GM12864 (cell line): Measurements from ENCODE around the gene PFDN6.
A peak's percentile ranks its signal among the peaks of the same experiment; 100 is the strongest.

Source experiments
- DNase-seq: peaks from one replicate; pipeline ENCODE4 v3.0.0-alpha.2; 2011; ENCODE audit warnings: low read depth
- H3K4me3 ChIP-seq: 2 replicates; pipeline ENCODE4 v1.5.1; 2011; ENCODE audit warnings: mild to moderate bottlenecking, low read depth, low read length, control low read depth
- TF ChIP-seq, protein P1 (sequence below): IDR thresholded peaks from 2 replicates; pipeline ENCODE4 v1.5.1; 2011; ENCODE audit warnings: low read depth, mild to moderate bottlenecking, moderate library complexity, low read length, control low read depth, inconsistent platforms; ENCODE audit errors: missing control alignments

The PFDN6 gene

DNA sequence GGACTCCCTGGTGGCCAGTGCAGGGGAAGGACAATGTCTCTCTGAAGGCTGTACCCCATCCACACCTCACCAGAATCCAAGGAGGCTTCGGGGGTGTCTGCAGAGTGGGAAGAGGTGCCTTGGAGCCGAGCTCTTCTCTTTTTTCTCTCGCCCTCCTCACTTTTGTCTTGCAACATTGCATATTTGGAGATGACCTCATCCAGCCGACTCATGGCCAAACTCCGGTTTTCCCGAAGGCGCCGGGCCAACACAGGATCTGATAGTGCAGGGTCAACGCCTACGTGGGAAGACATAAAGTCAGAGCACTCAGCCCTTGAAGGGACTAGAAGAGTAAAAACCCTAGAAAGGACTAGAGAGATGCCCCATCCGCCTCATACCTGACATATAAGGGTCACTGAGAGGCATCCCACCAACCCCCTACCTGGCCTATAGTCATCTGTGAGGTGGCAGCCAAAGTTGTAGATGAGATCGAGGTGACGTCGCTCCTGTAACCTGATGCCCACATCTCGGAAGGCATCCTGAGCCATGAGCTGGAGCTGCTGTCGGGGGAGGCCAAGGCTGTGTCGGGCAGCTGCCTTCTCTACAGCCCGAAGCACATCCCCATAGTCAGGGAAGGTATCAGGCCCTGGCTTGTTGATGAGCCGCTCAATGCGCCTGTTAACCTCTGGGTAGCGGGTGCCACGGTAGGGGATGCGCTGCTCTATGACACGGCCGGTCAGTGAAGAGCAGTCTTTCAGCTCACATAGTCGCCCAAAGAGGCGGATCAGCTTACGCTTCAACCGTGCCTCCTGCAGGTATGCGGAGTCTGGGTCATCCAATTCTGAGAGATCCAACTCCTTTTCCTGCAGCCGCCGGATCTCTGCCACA, 31.1 kb downstream of the PFDN6 start:
- DNase-seq: no peak
- TF ChIP-seq, protein P1, sequence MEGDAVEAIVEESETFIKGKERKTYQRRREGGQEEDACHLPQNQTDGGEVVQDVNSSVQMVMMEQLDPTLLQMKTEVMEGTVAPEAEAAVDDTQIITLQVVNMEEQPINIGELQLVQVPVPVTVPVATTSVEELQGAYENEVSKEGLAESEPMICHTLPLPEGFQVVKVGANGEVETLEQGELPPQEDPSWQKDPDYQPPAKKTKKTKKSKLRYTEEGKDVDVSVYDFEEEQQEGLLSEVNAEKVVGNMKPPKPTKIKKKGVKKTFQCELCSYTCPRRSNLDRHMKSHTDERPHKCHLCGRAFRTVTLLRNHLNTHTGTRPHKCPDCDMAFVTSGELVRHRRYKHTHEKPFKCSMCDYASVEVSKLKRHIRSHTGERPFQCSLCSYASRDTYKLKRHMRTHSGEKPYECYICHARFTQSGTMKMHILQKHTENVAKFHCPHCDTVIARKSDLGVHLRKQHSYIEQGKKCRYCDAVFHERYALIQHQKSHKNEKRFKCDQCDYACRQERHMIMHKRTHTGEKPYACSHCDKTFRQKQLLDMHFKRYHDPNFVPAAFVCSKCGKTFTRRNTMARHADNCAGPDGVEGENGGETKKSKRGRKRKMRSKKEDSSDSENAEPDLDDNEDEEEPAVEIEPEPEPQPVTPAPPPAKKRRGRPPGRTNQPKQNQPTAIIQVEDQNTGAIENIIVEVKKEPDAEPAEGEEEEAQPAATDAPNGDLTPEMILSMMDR: no peak
- H3K4me3 ChIP-seq: no peak overlapping the region

DNA sequence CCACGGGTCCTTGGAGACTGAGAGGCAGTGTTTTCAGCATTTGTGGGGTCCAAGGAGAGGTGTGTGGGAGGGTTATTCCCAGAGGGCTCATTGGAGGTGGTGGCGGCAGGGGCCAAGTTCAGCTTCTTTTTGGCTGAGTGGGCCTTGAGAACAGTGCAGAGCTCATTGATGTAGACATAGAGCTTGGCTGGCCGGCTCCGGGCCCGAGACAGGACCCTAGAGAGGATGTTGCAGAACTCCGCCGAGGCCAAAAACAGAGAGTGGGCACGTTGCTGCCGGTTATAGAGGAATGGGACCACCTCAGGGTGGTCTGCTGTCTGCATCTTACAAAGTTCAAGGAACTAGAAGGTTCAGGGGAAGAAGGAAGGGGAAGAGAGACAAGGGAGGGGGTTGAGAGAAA, 31.8 kb downstream of the PFDN6 start:
- TF ChIP-seq, protein P1: no peak
- no peak for DNase-seq
- H3K4me3 ChIP-seq: peak overlapping the region; percentile 60

DNA sequence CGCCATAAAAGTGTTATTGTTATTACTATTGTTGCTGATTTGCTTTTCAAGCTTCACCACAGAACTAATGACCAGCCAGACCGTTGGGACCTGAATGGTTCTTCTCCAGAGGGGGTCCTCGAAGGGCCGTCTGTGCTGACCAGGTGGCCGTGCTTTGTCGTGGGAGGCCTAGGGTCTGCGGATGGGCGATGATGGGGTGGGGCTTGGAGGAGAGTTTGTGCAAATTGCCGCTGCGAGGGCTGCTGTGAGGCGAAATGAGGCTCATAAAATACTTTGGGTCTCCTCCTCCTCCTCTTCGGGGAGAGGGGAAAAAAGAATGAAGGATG, 34.2 kb downstream of the PFDN6 start:
- no peak for DNase-seq
- peak overlapping the region; percentile 60 for H3K4me3 ChIP-seq
- TF ChIP-seq, protein P1: no peak

DNA sequence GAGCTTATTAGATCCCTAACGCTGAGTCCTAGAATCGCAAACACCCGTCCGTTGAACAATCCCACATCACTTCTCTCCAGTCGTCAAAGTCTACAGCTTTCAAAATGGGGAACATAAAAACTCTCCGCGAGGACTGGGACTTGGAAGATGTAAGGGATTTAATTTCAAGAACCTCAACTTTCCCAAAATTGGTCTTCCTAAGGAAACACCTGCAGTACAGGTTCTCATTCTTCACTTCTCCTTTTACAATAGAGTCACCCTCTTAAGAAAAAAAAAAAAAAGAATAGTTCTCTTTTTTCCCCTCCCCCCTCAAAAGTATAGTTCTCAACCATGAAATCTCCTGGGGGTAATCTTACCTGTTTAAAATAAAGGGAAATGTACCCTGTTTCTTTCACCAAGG, 34.7 kb downstream of the PFDN6 start:
- TF ChIP-seq, protein P1: no peak
- no peak for DNase-seq
- peak overlapping the region; percentile 60 for H3K4me3 ChIP-seq

DNA sequence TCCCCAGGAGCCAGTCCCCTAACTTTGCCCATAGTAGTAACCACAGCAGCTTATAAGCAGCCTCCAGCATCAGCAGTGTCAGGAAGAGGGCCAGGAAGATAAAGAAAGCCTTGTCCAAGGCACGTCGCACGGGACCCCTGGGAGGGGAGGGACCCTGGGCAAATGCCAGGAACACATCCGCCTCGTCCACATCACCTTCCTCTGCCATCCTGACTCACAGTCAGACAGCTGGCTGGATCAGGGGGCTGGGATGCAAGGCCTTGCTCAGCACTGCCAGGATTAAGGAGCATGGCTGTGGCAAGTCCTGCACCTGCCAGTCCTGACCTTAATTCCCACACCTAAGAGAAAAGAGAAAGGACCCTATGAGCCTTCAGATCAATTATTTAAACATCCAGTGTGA, 39.7 kb downstream of the PFDN6 start:
- no peak for DNase-seq
- no peak overlapping the region for H3K4me3 ChIP-seq
- TF ChIP-seq, protein P1: no peak

DNA sequence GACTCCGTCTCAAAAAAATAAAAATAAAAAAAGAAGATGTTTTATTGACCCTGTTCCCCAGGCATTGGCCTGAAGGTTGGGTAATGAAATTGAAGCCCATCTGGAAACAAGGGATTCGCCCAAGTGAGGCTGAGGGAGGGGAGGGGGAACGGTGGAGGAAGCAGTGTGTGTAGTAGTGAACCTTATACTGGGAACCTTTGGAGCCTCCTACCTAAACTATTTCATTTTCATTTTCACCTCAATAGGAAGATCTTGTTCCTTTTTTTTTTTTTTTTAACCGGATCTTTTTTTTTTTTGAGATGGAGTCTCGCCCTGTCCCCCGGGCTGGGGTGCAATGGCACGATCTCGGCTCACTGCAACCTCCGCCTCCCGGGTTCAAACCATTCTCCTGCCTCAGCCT, 41.3 kb downstream of the PFDN6 start:
- DNase-seq: no peak
- TF ChIP-seq, protein P1: no peak

DNA sequence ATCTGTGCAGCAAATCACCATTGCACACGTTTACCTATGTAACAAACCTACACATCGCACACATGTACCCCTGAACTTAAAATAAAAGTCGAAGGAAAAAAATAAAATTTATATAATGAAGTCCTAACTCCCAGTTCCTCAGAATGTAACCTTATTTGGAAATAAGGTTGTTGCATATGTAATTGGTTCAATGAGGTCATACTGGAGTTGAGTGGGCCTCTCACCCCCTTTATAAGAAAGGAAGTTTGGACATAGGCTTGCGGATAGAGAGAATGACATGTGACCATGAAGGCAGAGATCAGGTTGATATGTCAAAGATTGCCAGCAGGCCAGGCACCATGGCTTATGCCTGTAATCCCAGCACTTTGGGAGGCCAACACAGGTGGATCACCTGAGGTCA, 44.3 kb downstream of the PFDN6 start:
- no peak overlapping the region for H3K4me3 ChIP-seq
- TF ChIP-seq, protein P1: no peak
- DNase-seq: no peak

More for the DNA sequence above, 41.3 kb downstream of the PFDN6 start:
- H3K4me3 ChIP-seq: no peak overlapping the region
